HG02642 (cell line): ENCODE measurements around the gene ARMC10.
"Not testable (repeated sequence)": the region's sequence is repeated elsewhere in the genome, so short reads cannot be mapped to it uniquely, and the experiment has no call there.

Experiments
- ATAC-seq: cut with Tn5 transposase; IDR thresholded peaks from one replicate; pipeline ENCODE4 v1.9.1; 2021; ENCODE audit warnings: mild to moderate bottlenecking; ENCODE audit not compliant: unreplicated experiment, poor library complexity

Gene ARMC10

GRCh38 chr7:103074519-103075336 is at the start of gene ARMC10, which contains the start of gene FBXL13:
ARMC10 (plus strand) TSS chr7:103075140; CDS start chr7:103075273, 133 bp downstream.
FBXL13 (minus strand) TSS chr7:103074796.
- ATAC-seq: peak; percentile 90

DNA sequence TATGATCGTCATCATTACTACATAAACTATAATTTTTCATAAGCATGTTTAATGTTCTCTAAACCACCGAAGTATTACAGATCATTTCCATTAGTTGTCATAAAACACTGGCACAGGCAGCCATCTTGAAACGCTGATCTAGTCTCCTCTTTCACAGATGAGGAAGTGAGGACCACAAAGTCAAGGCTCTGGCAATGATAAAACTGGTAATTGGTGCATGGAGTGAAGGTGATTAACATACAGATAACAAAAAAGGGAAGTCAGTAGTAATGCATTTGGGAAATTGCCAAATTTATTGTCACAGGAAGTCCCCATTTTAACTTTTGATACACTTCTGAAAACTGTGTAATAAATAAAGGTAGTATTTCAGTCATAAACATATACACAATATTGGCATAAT is 49.6 kb upstream of the ARMC10 start:
- ATAC-seq: no peak

GRCh38 chr7:103031024-103031423 is 43.9 kb upstream of the ARMC10 start:
- ATAC-seq: no peak

DNA sequence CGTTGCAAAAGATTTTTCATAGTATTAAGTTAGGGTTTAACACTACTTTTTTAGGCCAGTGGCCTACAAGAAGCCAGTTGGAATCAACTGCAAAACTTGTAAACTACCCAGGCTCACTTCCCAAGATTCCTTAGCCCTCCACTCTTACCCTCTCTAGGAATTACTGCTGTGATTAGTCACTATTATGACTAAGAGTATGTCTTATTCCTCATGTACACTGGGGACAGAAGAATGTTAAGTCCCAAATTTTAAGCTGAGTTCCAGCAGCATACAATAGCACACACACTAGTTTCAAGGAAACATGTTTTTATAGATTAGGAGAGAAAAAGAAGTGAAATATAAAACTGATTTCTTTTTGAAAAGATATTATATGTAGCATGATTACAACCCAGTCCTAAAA is 43.2 kb upstream of the ARMC10 start:
- ATAC-seq: no peak

GRCh38 chr7:103034318-103034717 is 40.6 kb upstream of the ARMC10 start:
- not testable (repeated sequence) for ATAC-seq

- no peak for ATAC-seq
These were observed 37.5 kb upstream of the ARMC10 start for GRCh38 chr7:103037476-103037822.

DNA sequence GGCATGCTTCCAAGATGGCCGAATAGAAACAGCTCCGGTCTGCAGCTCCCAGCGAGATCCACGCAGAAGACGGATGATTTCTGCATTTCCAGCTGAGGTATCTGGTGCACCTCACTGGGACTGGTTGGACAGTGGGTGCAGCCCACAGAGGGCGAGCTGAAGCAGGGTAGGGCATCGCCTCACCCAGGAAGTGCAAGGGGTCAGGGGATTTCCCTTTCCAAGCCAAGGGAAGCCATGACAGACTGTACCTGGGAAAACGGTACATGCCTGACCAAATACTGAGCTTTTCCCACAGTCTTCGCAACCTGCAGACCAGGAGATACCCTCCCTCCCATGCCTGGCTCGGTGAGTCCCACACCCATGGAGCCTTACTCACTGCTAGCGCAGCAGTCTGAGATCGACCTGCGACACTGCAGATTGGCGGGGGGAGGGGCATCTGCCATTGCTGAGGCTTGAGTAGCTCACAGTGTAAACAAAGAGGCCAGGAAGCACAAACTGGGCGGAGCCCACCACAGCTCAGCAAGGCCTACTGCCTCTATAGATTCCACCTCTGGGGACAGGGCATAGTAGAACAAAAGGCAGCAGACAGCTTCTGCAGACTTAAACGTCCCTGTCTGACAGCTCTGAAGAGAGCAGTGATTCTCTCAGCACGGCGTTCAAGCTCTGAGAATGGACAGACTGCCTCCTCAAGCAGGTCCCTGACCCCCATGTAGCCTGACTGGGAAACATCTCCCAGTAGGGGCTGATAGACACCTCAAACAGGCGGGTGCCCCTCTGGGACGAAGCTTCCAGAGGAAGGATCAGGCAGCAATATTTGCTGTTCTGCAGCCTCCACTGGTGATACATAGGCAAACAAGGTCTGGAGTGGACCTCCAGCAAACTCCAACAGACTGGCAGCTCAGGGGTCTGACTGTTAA is 36.9 kb upstream of the ARMC10 start:
- not testable (repeated sequence) for ATAC-seq

DNA sequence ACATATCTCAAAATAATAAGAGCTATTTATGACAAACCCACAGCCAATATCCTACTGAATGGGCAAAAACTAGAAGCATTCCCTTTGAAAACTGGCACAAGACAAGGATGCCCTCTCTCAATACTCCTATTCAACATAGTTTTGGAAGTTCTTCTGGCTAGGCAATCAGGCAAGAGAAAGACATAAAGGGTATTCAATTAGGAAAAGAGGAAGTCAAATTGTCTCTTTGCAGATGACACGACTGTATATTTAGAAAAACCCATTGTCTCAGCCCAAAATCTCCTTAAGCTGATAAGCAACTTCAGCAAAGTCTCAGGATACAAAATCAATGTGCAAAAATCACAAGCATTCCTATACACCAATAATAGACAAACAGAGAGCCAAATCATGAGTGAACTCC is 33.1 kb upstream of the ARMC10 start:
- ATAC-seq: not testable (repeated sequence)

DNA sequence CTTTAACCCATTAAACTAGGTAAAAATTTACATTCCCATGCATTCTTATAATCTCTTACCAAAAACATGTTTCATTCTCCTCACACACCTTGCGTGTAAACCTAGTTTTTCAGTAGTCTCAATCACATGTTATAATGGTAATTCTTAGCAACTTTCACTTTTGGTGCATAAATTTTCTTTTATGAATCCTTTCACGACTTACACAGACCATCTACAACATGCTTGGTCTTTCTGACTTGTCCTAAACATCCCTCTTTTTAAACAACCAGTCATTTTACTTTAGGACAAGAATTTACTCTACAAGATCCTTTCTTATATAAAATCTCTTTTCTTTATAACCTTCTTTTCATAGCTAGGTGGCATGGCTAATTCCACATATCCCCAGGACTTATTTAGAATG is 26.1 kb upstream of the ARMC10 start:
- no peak for ATAC-seq

GRCh38 chr7:103051519-103051918 is 23.4 kb upstream of the ARMC10 start:
- no peak for ATAC-seq

DNA sequence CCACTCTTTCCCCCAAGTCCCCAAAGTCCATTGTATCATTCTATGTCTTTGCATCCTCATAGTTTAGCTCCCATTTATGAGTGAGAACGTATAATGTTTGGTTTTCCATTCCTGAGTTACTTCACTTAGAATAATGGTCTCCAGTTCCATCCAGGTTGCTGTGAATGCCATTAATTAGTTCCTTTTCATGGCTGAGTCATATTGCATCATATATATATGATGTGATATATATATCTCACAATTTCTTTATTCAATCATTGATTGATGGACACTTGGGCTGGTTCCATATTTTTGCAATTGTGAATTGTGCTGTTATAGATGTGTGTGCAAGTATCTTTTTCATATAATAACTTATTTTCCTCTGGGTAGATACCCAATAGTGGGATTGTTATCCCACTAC is 18.9 kb upstream of the ARMC10 start:
- ATAC-seq: not testable (repeated sequence)

DNA sequence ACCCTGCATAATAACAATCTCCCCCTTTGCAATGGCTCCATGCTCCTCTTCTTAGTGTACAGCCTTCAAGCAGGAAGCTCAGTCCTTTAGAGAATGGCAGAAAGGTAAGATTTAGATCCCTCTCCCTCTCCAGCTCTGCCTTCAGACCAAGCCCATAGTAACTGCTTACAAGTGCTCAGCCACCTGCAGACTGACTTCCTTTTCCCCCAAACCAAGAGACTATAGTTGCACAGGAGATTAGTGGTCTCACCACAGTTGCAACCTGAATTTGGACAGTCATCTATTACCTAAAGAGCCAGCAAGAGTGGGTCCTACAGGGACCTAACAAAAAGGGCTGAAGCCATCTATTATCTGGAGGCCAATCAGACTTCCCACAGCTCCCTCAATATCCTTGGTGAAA is 16.8 kb upstream of the ARMC10 start:
- no peak for ATAC-seq

DNA sequence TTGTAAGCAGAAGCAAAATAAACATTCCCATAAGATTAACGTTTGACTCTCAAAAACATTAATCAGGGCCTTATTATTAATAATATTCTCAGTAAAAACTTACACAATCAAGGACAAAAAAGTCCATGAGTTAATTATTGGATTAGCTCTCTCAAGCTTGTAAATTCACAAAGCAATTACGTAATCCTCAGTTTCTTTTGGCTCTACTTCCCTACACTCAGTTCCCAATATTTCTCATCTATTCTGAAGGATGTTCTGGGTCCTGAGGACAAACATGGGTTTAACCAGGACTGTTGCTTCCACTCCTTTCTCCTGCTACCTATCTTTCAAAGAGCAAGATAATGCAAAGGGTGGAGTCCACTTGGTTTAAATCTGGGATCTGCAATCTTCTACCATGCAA is 15.5 kb upstream of the ARMC10 start:
- no peak for ATAC-seq

DNA sequence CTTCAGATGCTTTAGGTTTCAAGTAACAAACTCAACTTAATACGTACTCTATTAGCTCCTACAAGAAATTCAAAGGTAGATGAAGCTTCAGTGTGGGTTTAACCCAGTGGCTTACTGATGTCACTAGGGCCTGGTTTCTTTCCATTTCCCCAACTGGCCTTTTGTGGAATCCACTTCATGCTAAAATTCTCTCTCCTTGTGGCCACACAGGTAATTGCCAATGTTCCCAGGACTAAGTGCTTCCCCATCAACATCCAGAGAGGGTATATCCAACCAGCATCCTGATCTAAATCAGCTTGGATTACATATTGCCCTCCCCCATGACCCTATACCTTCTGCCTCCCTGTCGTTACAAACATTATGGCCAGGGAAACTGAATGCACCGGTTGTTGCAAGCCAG is 11.0 kb upstream of the ARMC10 start:
- ATAC-seq: no peak

- ATAC-seq: peak; percentile 71
These were observed 9.3 kb upstream of the ARMC10 start for GRCh38 chr7:103065667-103066066.

GRCh38 chr7:103068414-103069403 is 6.2 kb upstream of the ARMC10 start:
- no peak for ATAC-seq

DNA sequence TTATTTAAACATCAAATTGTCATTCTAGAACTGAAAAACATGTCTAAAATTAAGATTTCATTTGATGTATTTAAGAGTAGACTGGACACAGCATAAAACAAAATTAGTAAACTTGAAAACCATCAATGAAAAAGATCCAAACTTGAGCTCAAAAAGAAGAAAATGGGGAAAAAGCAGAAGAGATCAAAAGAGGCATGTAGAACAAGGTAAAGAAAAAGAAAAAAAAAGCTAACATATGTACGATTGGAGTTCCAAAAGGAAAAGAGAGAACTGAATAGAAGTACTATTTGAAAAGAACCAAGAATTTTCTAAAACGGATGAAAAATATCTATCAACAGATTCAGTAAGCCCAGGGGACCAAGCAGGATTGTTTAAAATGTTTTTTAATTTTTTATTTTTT is 3.9 kb upstream of the ARMC10 start:
- ATAC-seq: no peak

DNA sequence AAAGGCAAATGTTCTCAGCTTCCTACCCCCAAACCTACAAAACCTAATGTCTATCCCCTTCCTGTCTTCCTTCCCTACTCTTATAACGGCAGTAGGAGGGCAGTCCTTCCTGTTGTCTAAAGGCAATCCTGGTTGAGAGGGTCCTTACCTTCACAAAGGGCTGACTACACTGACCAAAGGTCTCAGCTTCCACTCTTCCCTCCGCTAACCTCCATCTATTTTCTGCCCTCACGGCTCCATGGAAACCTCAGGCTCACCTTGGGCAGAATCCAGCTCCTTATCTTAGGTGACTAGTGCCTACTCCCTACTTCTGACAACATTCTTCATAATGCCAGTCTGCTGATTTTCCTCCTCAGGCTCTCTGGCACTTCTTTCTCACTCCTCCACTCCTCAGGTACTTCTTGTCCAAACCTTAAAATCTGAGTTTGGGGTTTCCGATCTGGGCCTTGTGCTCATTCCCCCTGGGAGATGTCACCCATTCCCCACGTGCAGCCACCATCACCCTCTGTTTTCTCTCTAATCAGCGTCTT is 886 bp upstream of the ARMC10 start:
- ATAC-seq: no peak

GRCh38 chr7:103075337-103075918 is 488 bp downstream of the ARMC10 start:
- ATAC-seq: peak; percentile 55

DNA sequence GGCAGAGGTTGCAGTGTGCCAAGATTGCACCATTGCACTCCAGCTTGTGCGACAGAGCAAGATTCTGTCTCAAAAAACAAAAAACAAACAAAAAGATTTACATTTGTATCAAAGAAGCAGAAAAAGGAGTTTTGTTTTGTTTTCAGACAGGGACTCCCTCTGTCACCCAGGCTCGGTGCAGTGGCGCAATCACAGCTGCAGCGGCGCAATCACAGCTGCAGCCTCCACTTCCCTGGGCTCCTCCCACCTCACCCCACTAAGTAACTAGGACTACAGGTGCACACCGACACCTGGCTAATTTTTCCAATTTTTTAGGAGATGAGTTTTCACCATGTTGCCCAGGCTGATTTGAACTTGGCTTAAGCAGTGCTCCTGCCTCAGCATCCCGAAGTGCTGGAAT is 1.8 kb downstream of the ARMC10 start:
- ATAC-seq: no peak
